Activated CD8-positive, alpha-beta T cell treated with anti-CD3 and anti-CD28 coated beads, Interleukin-2, amount 10 ng/mL, durations not matched to agents 7 days and 5 days (primary cell): ENCODE results near the gene DYRK3. TPM values are rescaled to one million over a fixed set of nuclear protein-coding genes. Genes with fewer than 3 reads are reported as not detected.

ENCODE experiments used
- ATAC-seq: fragments of 150-1000 bp; cut with Tn5 transposase; one replicate; pipeline ENCODE4 v1.10.0; 2021; ENCODE audit warnings: moderate library complexity
- CTCF ChIA-PET: fragments of 350-600 bp; sonication (Branson Sonifier 250); formaldehyde crosslinking; loops from one replicate; lab custom pipeline; 2021; ENCODE audit warnings: antibody characterized with exemption; lab: Charles Lee
- POLR2A ChIA-PET: fragments of 350-600 bp; sonication (Branson Sonifier 250); formaldehyde crosslinking; loops from one replicate; lab custom pipeline; 2021; ENCODE audit warnings: antibody characterized with exemption; lab: Charles Lee
- DNase-seq: peaks from one replicate; pipeline ENCODE4 v3.0.0-alpha.2; 2020
- H3K27ac Mint-ChIP-seq: one replicate; pipeline ENCODE4 v1.8.0; 2021; ENCODE audit warnings: mild to moderate bottlenecking, mixed read lengths
- H3K27me3 Mint-ChIP-seq: one replicate; pipeline ENCODE4 v1.8.0; 2021; ENCODE audit warnings: low read depth, mixed read lengths
- H3K36me3 Mint-ChIP-seq: one replicate; pipeline ENCODE4 v1.8.0; 2021; ENCODE audit warnings: low read depth, mixed read lengths
- H3K4me1 Mint-ChIP-seq: one replicate; pipeline ENCODE4 v1.8.0; 2021; ENCODE audit warnings: low read depth, mixed read lengths
- H3K4me3 Mint-ChIP-seq: one replicate; pipeline ENCODE4 v1.8.0; 2021; ENCODE audit warnings: mild to moderate bottlenecking, mixed read lengths
- H3K9me3 Mint-ChIP-seq: one replicate; pipeline ENCODE4 v1.8.0; 2022; ENCODE audit warnings: mixed read lengths; ENCODE audit not compliant: insufficient read depth
- total RNA-seq, 2 experiments: library from RNA; stranded (reverse); gene quantifications; one replicate each; pipeline ENCODE4 v1.2.3, GENCODE V29; 2021

DYRK3 gene
- total RNA-seq, 2 experiments from 2014 or later: 5.3 to 5.9 TPM

GRCh38 chr1:206672011-206672688 lies 36.8 kb downstream of the DYRK3 start:
- ChIA-PET CTCF (interaction anchor here (0.8 to 21.7 kb wide), 6 partner anchors 8 to 241 kb away, joined by 3 to 647 read pairs (median 10); partner anchors contain the start of gene DYRK3), POLR2A (interaction anchor here (1.2 kb wide), 1 partner anchor 60 kb away, joined by 4 read pairs; the partner anchor contains the start of gene EIF2D)
- ATAC-seq (no peak), DNase-seq (no peak)
- Mint-ChIP-seq H3K4me1 (peaks cover 9% of the 10 kb centered on the region), H3K36me3 (no peaks in the 10 kb centered on the region), H3K9me3 (no peaks in the 10 kb centered on the region), H3K4me3 (no peak overlapping the region), H3K27me3 (peaks cover 8% of the 10 kb centered on the region), H3K27ac (no peak overlapping the region)

GRCh38 chr1:206672844-206673758 lies 37.8 kb downstream of the DYRK3 start:
- Mint-ChIP-seq H3K27me3 (peaks cover 4% of the 10 kb centered on the region), H3K9me3 (no peaks in the 10 kb centered on the region), H3K4me1 (peaks cover 6% of the 10 kb centered on the region), H3K27ac (no peak overlapping the region), H3K4me3 (no peak overlapping the region), H3K36me3 (no peaks in the 10 kb centered on the region)
- CTCF ChIA-PET: interaction anchor here (0.8 to 21.7 kb wide), 9 partner anchors 9 to 240 kb away, joined by 3 to 647 read pairs (median 4); partner anchors contain the start of gene DYRK3
- ATAC-seq (no peak), DNase-seq (no peak)
- POLR2A ChIA-PET: interaction anchor here (0.7 to 1.2 kb wide), 2 partner anchors 45 to 61 kb away, joined by 4 read pairs; partner anchors contain the start of gene EIF2D

GRCh38 chr1:206674236-206674635 lies 38.9 kb downstream of the DYRK3 start:
- Mint-ChIP-seq H3K27ac (no peak overlapping the region), H3K9me3 (no peaks in the 10 kb centered on the region), H3K4me3 (no peak overlapping the region), H3K4me1 (peaks cover 2% of the 10 kb centered on the region), H3K27me3 (peaks cover 4% of the 10 kb centered on the region), H3K36me3 (no peaks in the 10 kb centered on the region)
- DNase-seq (no peak), ATAC-seq (no peak)
- ChIA-PET POLR2A (interaction anchor here (0.6 kb wide), 2 partner anchors 30 to 180 kb away, joined by 3 to 5 read pairs; no protein-coding TSS in a partner anchor), CTCF (interaction anchor here (1.2 to 21.7 kb wide), 6 partner anchors 9 to 238 kb away, joined by 3 to 647 read pairs (median 10); partner anchors contain the start of gene DYRK3)

GRCh38 chr1:206674745-206675175 lies 39.4 kb downstream of the DYRK3 start:
- DNase-seq (no peak), ATAC-seq (no peak)
- Mint-ChIP-seq H3K27me3 (peaks cover 4% of the 10 kb centered on the region), H3K4me1 (peaks cover 3% of the 10 kb centered on the region), H3K4me3 (no peak overlapping the region), H3K9me3 (no peaks in the 10 kb centered on the region), H3K27ac (no peak overlapping the region), H3K36me3 (no peaks in the 10 kb centered on the region)
- ChIA-PET POLR2A (no interaction called here), CTCF (interaction anchor here (0.9 to 7.0 kb wide), 6 partner anchors 8 to 307 kb away, joined by 3 to 88 read pairs (median 4); no protein-coding TSS in a partner anchor)

- peaks cover 3% of the 10 kb centered on the region for H3K27me3 Mint-ChIP-seq
- ATAC-seq (no peak), DNase-seq (no peak)
- peaks cover 10% of the 10 kb centered on the region for H3K4me1 Mint-ChIP-seq
- ChIA-PET CTCF (interaction anchor here (1.3 to 7.0 kb wide), 4 partner anchors 12 to 133 kb away, joined by 3 to 88 read pairs (median 4); no protein-coding TSS in a partner anchor), POLR2A (no interaction called here)
- no peaks in the 10 kb centered on the region for H3K9me3 Mint-ChIP-seq
- H3K27ac Mint-ChIP-seq: no peak overlapping the region
- no peak overlapping the region for H3K4me3 Mint-ChIP-seq
- H3K36me3 Mint-ChIP-seq: no peaks in the 10 kb centered on the region
Observed at GRCh38 chr1:206676499-206676898, 41.2 kb downstream of the DYRK3 start.

- Mint-ChIP-seq H3K9me3 (no peaks in the 10 kb centered on the region), H3K4me1 (peaks cover 10% of the 10 kb centered on the region), H3K27ac (no peak overlapping the region), H3K27me3 (peaks cover 16% of the 10 kb centered on the region), H3K36me3 (no peaks in the 10 kb centered on the region), H3K4me3 (no peak overlapping the region)
- ChIA-PET POLR2A (no interaction called here), CTCF (no interaction called here)
- DNase-seq (no peak), ATAC-seq (no peak)
Observed at GRCh38 chr1:206678490-206678889, 43.2 kb downstream of the DYRK3 start.

- ChIA-PET POLR2A (interaction anchor here (1.0 kb wide), 1 partner anchor 45 kb away, joined by 3 read pairs; the partner anchor contains the start of gene DYRK3), CTCF (interaction anchor here (0.9 to 1.4 kb wide), 6 partner anchors 12 to 233 kb away, joined by 3 to 12 read pairs (median 3); partner anchors contain the start of gene DYRK3)
- Mint-ChIP-seq H3K9me3 (no peaks in the 10 kb centered on the region), H3K4me3 (peak overlapping the region; percentile 29), H3K27ac (no peak overlapping the region), H3K36me3 (no peaks in the 10 kb centered on the region), H3K27me3 (peaks cover 20% of the 10 kb centered on the region), H3K4me1 (peaks cover 16% of the 10 kb centered on the region)
- ATAC-seq (no peak), DNase-seq (no peak)
Observed at GRCh38 chr1:206679738-206680211, 44.4 kb downstream of the DYRK3 start.

GRCh38 chr1:206680279-206680678 lies 44.9 kb downstream of the DYRK3 start:
- Mint-ChIP-seq H3K27me3 (peaks cover 20% of the 10 kb centered on the region), H3K4me1 (peaks cover 16% of the 10 kb centered on the region), H3K27ac (no peak overlapping the region), H3K36me3 (no peaks in the 10 kb centered on the region), H3K4me3 (no peak overlapping the region), H3K9me3 (no peaks in the 10 kb centered on the region)
- ATAC-seq (no peak), DNase-seq (no peak)
- POLR2A ChIA-PET: interaction anchor here (1.0 kb wide), 1 partner anchor 45 kb away, joined by 3 read pairs; the partner anchor contains the start of gene DYRK3
- CTCF ChIA-PET: interaction anchor here (1.0 to 1.4 kb wide), 5 partner anchors 12 to 232 kb away, joined by 3 to 12 read pairs (median 3); partner anchors contain the start of gene DYRK3

GRCh38 chr1:206681359-206681758 lies 46.0 kb downstream of the DYRK3 start:
- no peak for ATAC-seq
- CTCF ChIA-PET: interaction anchor here (0.7 to 4.3 kb wide), 2 partner anchors 17 to 69 kb away, joined by 4 to 31 read pairs; no protein-coding TSS in a partner anchor

GRCh38 chr1:206682111-206682510 lies 46.8 kb downstream of the DYRK3 start:
- ChIA-PET POLR2A (no interaction called here), CTCF (interaction anchor here (1.1 to 4.3 kb wide), 2 partner anchors 8 to 18 kb away, joined by 3 to 31 read pairs; no protein-coding TSS in a partner anchor)
- DNase-seq (no peak), ATAC-seq (no peak)
- Mint-ChIP-seq H3K27ac (no peak overlapping the region), H3K36me3 (peaks cover 3% of the 10 kb centered on the region), H3K27me3 (peaks cover 20% of the 10 kb centered on the region), H3K4me1 (peaks cover 26% of the 10 kb centered on the region), H3K9me3 (no peaks in the 10 kb centered on the region), H3K4me3 (no peak overlapping the region)

More at GRCh38 chr1:206681359-206681758, 46.0 kb downstream of the DYRK3 start:
- Mint-ChIP-seq H3K9me3 (no peaks in the 10 kb centered on the region), H3K36me3 (peaks cover 3% of the 10 kb centered on the region), H3K27me3 (peaks cover 20% of the 10 kb centered on the region), H3K4me1 (peaks cover 19% of the 10 kb centered on the region), H3K27ac (no peak overlapping the region), H3K4me3 (no peak overlapping the region)
- POLR2A ChIA-PET: no interaction called here
- no peak for DNase-seq

- POLR2A ChIA-PET: interaction anchor here (1.4 kb wide), 1 partner anchor 19 kb away, joined by 3 read pairs; no protein-coding TSS in a partner anchor
- Mint-ChIP-seq H3K27me3 (peaks cover 20% of the 10 kb centered on the region), H3K4me3 (no peak overlapping the region), H3K27ac (no peak overlapping the region), H3K4me1 (peaks cover 37% of the 10 kb centered on the region), H3K9me3 (no peaks in the 10 kb centered on the region), H3K36me3 (peaks cover 3% of the 10 kb centered on the region)
- ATAC-seq: no peak
- no peak for DNase-seq
- CTCF ChIA-PET: interaction anchor here (1.1 to 4.3 kb wide), 4 partner anchors 9 to 25 kb away, joined by 3 to 31 read pairs (median 3); no protein-coding TSS in a partner anchor
Observed at GRCh38 chr1:206683313-206683712, 48.0 kb downstream of the DYRK3 start.
